ENCODE measurements around the gene PAIP2B. TPM values are rescaled to one million over a fixed set of nuclear protein-coding genes. Genes with fewer than 3 reads are reported as not detected.

Gene PAIP2B, protein sequence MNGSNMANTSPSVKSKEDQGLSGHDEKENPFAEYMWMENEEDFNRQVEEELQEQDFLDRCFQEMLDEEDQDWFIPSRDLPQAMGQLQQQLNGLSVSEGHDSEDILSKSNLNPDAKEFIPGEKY
- total RNA-seq (10 to 100 TPM; 30.4 to 67.4 (median 51.1) TPM), polyA plus RNA-seq (10 to 100 TPM in 1 of 2 donors, 1 to 10 TPM in 1; 9.0 to 12.9 TPM)

DNA sequence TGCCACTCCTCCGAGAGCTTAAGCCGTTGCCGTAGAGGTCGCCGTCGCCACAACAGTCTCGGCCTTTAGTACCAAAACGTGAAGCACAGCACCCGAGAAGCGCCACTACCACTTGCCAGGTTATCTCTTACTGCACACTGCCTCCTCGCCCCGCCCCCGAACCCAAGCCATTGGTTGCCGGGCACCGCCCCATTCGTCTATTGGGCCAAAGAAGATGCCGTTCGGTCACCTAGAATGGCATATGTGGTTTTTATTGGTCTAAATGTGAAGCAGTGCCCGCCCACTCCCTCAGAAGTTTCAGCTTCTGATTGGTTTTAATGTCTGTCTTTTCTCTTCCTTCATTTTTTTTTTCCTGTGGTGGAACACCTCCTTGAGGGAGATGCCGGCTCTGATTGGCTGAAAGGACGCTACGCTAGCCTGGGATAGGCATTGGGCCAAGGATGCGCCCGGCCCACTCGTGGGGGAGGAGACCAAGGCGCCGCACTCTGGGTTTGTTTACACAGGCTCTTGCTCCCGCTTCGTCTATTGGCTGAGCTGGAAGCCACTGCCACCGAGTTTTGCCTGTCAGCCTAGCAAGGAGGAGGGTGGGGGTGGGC is at the start of gene PAIP2B:
TSS of gene PAIP2B (minus strand) at position 139 of the 596 bp plus-strand sequence. CDS start 24,514 bp downstream, outside the sequence.
- peak; percentile 99 for FAIRE-seq
- H3K27ac ChIP-seq: peak within 1 kb of the TSS; percentile 89 to 98 (median 95)
- intact Hi-C loops (cut with DNase I): no loop called here

DNA sequence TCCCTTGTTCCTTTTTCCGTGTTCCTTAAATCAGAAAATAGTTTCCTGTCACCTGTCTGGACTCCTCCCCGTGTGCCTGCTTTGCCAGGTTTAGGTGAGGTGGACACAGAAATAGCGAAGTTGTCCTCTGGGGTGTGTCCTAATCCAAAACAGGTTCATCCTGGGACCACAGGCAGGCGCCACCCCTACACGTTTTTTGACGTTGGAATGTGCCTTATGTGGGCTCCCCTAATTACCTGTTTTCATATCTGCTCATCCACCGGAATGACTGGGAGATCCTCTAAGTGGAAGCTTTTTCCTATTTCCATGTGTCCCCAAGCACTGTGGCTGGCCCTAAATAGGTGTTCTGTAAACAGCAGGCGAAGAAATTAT is 49.0 kb upstream of the PAIP2B start:
- 37 to 40% methylated on average over 8 of the region's 8 CpGs for WGBS, 2 donors
- Histone ChIP-seq H3K4me3 (peak overlapping the region in 3 of 4 donors; percentile 28 to 66 (median 43)), H3K27ac (no peak overlapping the region), H3K4me1 (peaks cover 0 to 7% (median 5%) of the 10 kb centered on the region in 3 donors), H3K36me3 (no peaks in the 10 kb centered on the region), H3K9me3 (no peaks in the 10 kb centered on the region), H3K27me3 (peaks cover 0 to 5% (median 0%) of the 10 kb centered on the region in 4 donors)
- intact Hi-C loops (cut with DNase I): no loop called here
- DNase-seq (no peak), FAIRE-seq (no peak), ATAC-seq (peak in 1 of 4 donors; percentile 2)
- TF ChIP-seq, protein P1, sequence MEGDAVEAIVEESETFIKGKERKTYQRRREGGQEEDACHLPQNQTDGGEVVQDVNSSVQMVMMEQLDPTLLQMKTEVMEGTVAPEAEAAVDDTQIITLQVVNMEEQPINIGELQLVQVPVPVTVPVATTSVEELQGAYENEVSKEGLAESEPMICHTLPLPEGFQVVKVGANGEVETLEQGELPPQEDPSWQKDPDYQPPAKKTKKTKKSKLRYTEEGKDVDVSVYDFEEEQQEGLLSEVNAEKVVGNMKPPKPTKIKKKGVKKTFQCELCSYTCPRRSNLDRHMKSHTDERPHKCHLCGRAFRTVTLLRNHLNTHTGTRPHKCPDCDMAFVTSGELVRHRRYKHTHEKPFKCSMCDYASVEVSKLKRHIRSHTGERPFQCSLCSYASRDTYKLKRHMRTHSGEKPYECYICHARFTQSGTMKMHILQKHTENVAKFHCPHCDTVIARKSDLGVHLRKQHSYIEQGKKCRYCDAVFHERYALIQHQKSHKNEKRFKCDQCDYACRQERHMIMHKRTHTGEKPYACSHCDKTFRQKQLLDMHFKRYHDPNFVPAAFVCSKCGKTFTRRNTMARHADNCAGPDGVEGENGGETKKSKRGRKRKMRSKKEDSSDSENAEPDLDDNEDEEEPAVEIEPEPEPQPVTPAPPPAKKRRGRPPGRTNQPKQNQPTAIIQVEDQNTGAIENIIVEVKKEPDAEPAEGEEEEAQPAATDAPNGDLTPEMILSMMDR (IDR thresholded peaks at IDR 0.05): no peak

More for the DNA sequence above, at the start of gene PAIP2B:
- peak within 1 kb of the TSS; percentile 85 to 92 (median 89) for H3K4me3 ChIP-seq
- ATAC-seq: peak; percentile 87 to 94 (median 90)
- H3K4me1 ChIP-seq: no peaks in the 10 kb centered on the region
- DNase-seq: peak; percentile 95 to 99 (median 99)
- no peaks in the 10 kb centered on the region for H3K27me3 ChIP-seq
- no peaks in the 10 kb centered on the region for H3K36me3 ChIP-seq
- TF ChIP-seq, protein P1 (IDR thresholded peaks at IDR 0.05): no peak
- 1% methylated on average over 30 of the region's 30 CpGs for WGBS, 2 donors
- no peaks in the 10 kb centered on the region for H3K9me3 ChIP-seq

DNA sequence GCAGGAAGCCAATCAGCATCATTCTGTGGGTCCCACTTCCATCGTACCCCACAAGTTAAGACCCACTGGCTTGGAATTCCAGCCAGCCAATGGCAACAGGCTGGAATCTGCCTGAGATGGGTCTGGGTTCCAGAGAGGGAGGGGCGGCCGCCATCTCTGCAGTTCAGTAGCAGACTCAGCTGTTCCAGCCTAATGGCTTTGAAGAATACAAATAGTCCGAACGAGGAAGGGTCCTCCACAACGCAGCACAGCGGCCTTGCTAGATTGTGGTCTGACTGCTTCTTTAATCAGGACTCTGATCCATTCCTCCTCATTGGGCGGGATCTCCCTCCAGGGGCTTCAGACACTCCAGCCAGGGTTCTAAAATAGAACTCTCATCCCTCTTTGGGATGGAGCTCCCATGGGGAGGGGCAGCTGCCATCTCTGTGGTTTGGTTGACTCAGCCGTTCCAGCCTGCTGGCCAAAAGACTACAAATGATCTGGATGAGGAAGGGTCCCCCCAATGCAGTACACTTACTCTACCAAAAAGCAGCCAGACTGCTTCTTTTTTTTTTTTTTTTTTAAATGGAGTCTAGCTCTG is 42.7 kb upstream of the PAIP2B start:
- WGBS, 2 donors: 71 to 83% methylated on average over 9 of the region's 9 CpGs
- intact Hi-C loops (cut with DNase I): no loop called here
- DNase-seq: no peak
- no peak overlapping the region for H3K4me3 ChIP-seq
- H3K9me3 ChIP-seq: no peaks in the 10 kb centered on the region
- peaks cover 0 to 6% (median 1%) of the 10 kb centered on the region in 4 donors for H3K27me3 ChIP-seq
- no peak for ATAC-seq
- H3K36me3 ChIP-seq: no peaks in the 10 kb centered on the region
- TF ChIP-seq, protein P1 (IDR thresholded peaks at IDR 0.05): no peak
- H3K4me1 ChIP-seq: no peaks in the 10 kb centered on the region
- no peak overlapping the region for H3K27ac ChIP-seq
- no peak for FAIRE-seq

DNA sequence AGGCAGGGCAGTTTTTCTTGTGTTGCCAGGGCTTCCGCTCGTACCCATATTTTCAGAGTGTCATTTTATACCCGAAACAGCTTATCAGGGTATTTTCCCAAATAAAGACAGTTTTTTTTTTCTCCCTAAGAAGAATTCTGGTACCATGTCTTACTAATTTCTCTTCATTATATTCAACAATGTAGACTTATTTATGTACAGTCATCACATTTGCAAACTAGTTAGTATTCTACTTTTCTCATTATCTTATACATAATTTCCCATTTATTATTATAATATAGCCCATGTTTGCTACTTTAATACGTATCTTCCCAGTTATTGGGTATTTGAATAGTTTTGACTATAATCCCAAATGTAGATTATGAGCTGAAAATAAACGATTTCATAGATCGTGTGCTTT is 36.5 kb upstream of the PAIP2B start:
- no peaks in the 10 kb centered on the region for H3K9me3 ChIP-seq
- intact Hi-C loops (cut with DNase I): no loop called here
- ATAC-seq (no peak), FAIRE-seq (no peak), DNase-seq (no peak)
- 76 to 86% methylated on average over 6 of the region's 6 CpGs for WGBS, 2 donors
- no peak overlapping the region for H3K27ac ChIP-seq
- H3K36me3 ChIP-seq: no peaks in the 10 kb centered on the region
- no peak overlapping the region for H3K4me3 ChIP-seq
- H3K4me1 ChIP-seq: no peaks in the 10 kb centered on the region
- peaks cover 0 to 1% (median 0%) of the 10 kb centered on the region in 4 donors for H3K27me3 ChIP-seq
- TF ChIP-seq, protein P1 (IDR thresholded peaks at IDR 0.05): no peak

DNA sequence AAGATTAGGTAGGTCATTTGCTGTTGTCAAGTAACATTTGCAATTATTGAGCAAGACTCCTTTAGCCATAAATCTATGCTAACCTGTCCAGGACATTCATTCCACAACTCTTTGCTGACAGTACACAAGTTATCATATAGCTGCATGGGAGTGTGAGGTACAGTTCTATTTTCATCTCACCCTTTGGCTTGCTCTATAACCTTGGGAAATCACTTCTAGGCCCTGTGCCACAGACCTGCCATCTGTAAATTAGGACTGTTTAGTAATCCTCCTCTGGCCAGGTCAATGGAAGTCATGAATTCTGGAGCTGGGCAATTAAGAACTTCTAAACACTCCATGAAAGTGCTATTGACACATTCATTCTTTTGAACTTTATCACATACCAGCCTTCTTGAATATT is 34.6 kb upstream of the PAIP2B start:
- H3K4me3 ChIP-seq: no peak overlapping the region
- ATAC-seq (no peak), DNase-seq (no peak), FAIRE-seq (no peak)
- no peaks in the 10 kb centered on the region for H3K36me3 ChIP-seq
- intact Hi-C loops (cut with DNase I): no loop called here
- H3K27ac ChIP-seq: no peak overlapping the region
- H3K4me1 ChIP-seq: no peaks in the 10 kb centered on the region
- TF ChIP-seq, protein P1 (IDR thresholded peaks at IDR 0.05): no peak
- no peaks in the 10 kb centered on the region for H3K27me3 ChIP-seq
- H3K9me3 ChIP-seq: no peaks in the 10 kb centered on the region
